GM12874 (cell line): ENCODE measurements around the gene HIF3A.

Source experiments
- TF ChIP-seq, protein P1 (sequence below): IDR thresholded peaks from 2 replicates; pipeline ENCODE4 v1.5.1; 2011; ENCODE audit warnings: low read depth, mild to moderate bottlenecking, control low read depth, low read length, moderate library complexity; ENCODE audit not compliant: insufficient read depth

HIF3A gene

DNA sequence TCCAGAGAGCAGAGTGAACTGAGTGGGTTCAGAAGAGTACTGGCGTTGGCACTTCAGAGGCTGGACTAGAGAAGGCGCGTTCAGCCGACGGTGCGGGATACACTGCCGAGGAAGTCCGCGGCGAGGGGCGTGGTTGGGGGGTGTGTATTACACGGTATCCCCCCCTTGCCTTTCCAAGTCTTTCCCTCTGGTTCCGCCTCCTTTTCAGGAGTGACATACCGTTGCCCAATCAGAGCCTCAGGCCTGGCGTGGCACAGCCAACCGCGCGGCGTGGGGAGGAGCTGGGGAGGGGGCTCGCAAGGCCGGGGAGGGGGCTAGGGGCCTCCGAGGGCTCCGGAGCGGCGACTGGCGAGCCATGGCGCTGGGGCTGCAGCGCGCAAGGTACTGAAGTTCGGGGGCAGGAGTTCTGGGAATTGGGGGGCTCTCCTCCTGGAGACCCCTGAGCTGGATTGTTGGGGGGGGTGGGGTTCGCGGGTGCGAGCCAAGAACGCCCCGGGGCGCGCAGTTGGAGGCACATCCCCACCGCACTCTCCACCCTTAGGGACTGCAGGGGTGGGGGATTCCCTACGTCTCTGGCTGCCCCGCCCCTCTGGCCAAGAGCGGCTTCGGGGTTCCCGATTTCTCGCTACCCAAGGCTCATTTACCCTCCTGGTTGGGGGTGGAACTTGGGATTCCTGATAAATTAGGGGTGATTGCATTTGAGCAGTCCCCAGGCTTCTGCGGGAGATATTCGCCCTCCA, at the start of gene HIF3A:
TSS of gene HIF3A (plus strand) at position 321 of the 740 bp plus-strand sequence. CDS start at position 356, 35 bp downstream.
- TF ChIP-seq, protein P1, sequence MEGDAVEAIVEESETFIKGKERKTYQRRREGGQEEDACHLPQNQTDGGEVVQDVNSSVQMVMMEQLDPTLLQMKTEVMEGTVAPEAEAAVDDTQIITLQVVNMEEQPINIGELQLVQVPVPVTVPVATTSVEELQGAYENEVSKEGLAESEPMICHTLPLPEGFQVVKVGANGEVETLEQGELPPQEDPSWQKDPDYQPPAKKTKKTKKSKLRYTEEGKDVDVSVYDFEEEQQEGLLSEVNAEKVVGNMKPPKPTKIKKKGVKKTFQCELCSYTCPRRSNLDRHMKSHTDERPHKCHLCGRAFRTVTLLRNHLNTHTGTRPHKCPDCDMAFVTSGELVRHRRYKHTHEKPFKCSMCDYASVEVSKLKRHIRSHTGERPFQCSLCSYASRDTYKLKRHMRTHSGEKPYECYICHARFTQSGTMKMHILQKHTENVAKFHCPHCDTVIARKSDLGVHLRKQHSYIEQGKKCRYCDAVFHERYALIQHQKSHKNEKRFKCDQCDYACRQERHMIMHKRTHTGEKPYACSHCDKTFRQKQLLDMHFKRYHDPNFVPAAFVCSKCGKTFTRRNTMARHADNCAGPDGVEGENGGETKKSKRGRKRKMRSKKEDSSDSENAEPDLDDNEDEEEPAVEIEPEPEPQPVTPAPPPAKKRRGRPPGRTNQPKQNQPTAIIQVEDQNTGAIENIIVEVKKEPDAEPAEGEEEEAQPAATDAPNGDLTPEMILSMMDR: no peak

- TF ChIP-seq, protein P1: no peak
Observed at GRCh38 chr19:46250076-46250735, 46.6 kb upstream of the HIF3A start.

GRCh38 chr19:46251416-46251815, 45.4 kb upstream of the HIF3A start:
- TF ChIP-seq, protein P1: no peak

DNA sequence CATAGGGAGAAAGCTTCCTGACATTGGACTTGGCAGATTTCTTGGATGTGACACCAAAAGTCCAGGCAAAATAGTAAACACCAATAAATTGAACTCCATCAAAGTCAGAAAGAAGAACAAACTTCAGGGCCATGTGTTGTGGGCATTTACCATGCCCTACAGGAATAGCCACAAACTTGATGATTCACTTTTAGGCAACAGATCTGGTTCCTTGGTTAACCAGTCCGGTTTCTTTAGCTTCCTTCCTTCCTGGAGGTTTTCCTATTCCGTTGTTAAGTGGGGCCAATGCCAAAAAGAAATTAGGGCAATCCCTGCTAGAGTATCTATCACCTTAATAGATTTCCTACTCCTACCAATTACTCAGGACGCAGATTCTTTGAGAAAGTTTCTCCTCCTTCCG, 42.1 kb upstream of the HIF3A start:
- TF ChIP-seq, protein P1: no peak

- TF ChIP-seq, protein P1: no peak
Observed at GRCh38 chr19:46256855-46257254, 40.0 kb upstream of the HIF3A start.

DNA sequence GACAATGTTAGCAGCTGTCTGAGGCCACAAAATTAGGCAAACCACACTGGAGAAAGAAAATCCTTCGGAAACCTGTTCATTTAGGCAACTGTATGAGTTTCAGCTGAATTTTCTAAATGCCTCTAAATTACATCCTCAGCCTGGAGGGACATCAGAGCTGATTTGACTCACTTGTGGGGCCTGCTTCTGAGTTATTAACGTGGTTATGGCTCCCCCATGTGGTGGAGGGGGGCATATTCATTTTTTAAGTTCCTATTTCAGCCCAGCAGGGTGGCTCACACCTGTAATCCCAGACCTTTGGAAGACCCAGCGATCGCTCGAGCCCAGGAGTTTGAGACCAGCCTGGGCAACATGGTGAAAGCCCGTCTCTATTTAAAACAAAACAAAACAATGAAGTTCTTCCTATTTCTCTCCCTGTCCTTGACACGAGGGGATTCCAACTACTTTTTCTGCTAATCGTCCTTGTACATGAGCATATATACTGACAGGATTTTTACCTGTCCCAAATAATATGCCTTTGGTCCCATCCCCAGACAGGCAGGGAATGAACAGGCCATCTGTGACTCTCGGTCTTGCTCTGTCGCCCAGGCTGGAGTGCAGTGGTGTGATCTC, 31.5 kb upstream of the HIF3A start:
- TF ChIP-seq, protein P1: peak; percentile 68; the same call in 1 of the 2 replicates

DNA sequence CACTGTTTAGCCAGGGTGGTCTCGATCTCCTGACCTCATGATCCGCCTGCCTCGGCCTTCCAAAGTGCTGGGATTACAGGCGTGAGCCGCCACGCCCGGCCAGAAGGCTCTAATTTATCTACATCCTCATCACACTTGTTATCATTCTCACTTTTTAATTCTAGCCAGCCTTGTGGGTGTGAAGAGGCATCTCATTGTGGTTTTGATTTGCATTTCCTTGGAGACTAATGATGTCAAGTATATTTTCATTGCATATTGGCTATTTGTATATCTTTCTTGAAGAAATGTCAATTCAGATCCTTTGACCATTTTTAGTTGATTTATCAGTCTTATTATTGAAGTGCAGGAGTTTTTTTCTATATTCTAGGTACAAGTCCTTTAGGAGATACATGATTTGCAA, 27.7 kb upstream of the HIF3A start:
- TF ChIP-seq, protein P1: no peak
